NCI-H524 (cell line): Measurements from ENCODE around the gene SAMD14.
A peak's percentile ranks its signal among the peaks of the same experiment; 100 is the strongest.

Experiments used
- DNase-seq, 2 experiments: peaks; one replicate each; lab custom pipeline; 2025; lab: John Stamatoyannopoulos, UW

SAMD14 gene

GRCh38 chr17:50112694-50113093, 17.3 kb downstream of the SAMD14 start:
- DNase-seq = no peak

DNA sequence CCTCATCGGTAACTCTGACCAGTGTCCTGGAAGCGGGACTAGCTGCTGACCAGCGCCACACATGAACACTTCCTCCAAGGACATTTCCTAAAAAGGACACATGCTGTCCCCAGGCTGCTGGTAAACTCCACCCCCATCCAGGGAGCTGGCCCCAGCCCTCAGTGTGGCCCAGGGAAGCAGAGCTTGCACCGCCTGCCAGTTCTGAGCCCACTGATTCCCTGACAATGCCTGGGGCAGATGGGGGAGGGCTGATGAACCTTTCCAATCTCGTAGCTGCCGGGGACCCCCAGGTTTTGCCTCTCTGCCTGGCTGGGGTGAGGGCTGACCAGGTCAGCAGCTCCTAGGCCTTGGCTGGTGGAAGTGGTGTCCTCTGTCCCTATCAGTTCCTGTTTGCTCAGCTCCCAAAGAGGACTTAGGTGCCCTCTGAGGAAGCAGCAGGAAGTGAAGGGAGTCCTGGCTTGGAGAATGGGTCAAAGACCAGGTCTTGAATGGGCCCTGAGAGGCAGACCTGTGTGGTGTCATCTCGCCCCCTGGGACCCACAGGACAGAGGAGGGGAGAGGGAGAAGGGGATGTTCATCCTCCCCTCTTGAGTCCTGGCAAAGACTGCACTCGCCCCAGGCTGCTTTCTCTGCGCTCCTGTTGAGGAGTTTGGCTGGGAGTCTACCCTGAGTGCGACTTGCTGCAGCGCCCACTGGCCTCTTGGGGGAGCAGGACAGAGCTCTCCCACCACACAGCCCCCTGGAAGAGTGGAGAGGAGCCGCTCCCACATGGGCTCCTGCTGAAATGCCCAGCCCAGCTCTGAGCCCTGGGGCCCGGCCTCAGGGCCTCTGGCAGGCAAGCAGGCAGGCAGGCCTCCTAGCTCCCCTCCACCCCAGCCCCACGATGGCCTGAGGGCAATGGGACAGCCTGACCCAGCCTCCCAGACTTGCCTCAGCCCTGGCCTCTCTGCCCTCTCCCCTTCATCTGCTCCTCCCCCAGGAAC, 18.0 kb downstream of the SAMD14 start:
- no peak for DNase-seq

GRCh38 chr17:50110591-50111349, 19.2 kb downstream of the SAMD14 start:
- peak; percentile 65 to 86 for DNase-seq

DNA sequence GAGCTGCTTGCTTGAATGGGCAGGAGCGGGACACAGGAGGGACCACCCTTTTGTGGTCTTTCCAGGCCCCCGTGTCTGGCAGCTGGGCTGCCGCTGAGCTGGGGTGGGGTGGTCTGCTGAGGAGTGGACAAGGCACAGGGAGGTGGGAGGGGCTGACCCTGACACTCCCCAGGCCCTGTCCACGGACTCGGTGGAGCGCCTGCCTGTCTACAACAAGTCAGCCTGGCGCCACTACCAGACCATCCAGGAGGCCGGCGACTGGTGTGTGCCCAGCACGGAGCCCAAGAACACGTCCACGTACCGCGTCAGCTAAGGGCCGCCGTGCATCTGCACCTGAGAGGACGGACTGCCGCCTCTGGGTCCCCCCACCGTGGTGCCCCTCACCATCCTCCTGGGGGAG, 20.2 kb downstream of the SAMD14 start:
- DNase-seq = no peak

- no peak for DNase-seq
Measured at GRCh38 chr17:50109207-50109606, 20.8 kb downstream of the SAMD14 start.

- no peak for DNase-seq
Measured at GRCh38 chr17:50108556-50108955, 21.4 kb downstream of the SAMD14 start.

- no peak for DNase-seq
Measured at GRCh38 chr17:50107790-50108414, 22.1 kb downstream of the SAMD14 start.

DNA sequence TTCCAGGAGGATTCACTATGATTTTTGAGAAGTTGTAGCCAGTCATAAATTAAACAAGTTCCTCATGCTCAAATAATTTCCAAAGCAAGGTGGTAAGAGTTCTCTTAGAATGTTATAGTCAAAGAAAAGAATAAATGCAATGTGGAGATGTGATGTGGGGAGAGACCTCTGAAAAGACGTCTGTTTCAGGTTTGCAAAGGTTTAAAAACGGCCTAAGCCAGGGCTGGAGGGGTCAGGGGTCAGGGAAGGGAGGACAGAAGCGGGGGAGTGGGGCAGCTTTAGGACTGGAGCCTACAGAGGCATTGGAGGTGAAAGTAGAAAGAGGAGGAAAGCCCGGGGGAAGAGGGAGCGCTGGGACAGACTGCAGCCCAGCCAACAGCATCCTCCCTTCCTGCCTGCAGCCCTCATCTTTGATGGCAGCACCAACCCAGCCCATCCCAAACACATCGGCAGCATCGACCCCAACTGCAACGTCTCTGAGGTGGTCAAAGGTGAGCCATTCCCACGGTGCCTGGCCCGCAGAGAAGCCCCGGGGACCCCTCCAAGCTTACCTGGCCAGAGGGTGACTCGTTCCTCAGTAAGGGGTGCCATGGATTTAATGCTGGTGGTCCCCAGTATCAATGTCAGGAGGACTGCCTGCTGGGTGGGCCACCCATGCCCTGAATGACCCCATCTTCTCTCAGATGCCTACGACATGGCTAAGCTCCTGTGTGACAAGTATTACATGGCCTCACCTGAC, 23.4 kb downstream of the SAMD14 start:
- no peak for DNase-seq

DNA sequence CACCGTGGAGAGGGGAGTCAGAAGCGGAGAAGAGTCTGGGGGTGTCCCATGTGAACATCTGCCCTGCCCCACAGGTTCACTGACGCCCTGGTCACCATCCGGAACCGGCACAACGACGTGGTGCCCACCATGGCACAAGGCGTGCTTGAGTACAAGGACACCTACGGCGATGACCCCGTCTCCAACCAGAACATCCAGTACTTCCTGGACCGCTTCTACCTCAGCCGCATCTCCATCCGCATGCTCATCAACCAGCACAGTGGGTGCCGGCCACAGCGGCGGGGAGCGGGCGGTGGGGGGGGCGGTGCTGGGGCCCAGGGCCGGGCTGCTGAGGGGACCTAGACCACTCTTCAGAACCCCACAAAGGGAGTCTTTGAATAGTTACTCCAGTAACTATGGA, 24.1 kb downstream of the SAMD14 start:
- no peak for DNase-seq

DNA sequence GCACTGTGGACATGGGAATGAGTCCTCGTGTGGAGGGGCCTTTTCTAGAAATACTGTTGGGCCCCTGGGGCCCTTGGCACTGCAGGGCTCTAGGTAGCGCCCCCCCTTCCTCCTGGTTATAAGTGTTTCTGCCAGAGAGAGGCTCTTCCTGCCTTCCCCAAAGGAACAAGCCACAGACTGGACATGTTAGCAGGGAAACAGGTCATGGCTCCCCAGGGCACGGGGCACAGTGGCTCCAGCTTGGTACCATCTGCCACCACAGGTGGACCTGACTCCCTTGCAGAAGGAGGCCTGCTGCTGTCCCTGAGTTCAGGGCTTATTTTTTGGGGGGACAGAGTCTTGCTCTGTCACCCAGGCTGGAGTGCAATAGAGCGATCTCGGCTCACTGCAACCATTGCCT, 26.0 kb downstream of the SAMD14 start:
- DNase-seq = no peak

GRCh38 chr17:50103252-50103651, 26.7 kb downstream of the SAMD14 start:
- no peak for DNase-seq

DNA sequence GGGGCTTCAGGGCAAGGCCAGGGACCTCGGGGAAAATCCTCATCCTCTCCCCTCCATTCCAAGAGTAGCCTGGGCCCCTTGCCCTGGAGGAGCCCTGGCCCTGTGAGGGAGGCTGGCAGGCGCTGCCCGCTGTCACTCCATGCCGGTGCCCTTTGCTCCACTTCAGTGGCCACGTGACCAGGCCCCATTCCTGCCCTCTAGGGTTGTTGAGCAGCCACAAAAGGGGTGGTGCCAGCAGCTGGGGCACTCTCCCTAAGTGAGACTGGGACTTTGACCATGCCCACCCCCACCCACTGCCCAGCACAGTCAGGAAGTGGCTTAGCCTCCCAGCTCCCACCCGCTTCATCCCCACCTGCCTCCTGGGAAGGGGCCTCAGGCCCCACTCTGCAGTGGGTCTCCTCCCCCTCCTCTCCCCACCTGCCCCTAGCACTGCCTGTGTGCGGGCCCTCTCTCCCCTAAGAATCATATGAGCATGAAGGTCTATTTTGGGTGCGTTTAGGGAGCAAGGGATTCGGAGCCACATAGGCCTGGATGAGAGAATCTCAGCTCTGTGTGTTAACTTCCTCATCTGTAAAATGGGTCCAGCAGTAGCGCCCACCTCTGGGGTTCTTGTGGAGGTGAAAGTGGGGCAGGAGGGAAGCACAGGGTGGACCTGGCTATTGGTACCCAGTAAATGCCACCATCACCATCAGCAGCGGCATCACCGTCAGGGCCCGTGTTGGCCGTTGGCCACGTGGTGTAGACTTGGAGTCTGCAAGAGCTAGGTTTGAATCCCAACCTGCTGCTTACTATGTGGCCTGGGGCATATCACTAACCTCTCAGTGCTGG, 27.6 kb downstream of the SAMD14 start:
- no peak for DNase-seq

- DNase-seq = no peak
Measured at GRCh38 chr17:50101346-50102163, 28.4 kb downstream of the SAMD14 start.

DNA sequence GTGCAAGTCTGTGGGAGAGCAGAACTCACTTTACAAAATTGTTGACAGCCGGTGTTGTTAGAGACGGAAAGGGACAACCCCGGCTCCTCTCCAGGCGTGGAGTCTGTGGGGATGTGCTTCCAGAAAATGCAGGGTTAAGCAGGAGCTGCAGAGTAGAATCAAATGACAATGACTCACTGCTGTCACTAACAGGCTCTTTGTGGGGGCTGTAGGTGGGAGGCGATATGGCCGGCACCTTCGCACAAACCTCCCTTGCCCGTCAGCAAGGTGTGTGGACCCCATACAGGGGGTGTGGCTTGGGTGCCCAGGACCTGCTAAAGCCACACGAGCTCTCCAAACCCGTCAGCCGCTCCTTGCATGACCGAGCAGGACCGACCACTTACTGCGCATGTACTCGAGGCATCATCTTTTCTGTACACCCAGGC, 29.0 kb downstream of the SAMD14 start:
- DNase-seq = no peak

- no peak for DNase-seq
Measured at GRCh38 chr17:50100480-50100883, 29.5 kb downstream of the SAMD14 start.

GRCh38 chr17:50099003-50099402, 31.0 kb downstream of the SAMD14 start:
- DNase-seq = peak in 1 of 2 experiments; percentile 14

GRCh38 chr17:50098583-50098982, 31.4 kb downstream of the SAMD14 start:
- DNase-seq = no peak

DNA sequence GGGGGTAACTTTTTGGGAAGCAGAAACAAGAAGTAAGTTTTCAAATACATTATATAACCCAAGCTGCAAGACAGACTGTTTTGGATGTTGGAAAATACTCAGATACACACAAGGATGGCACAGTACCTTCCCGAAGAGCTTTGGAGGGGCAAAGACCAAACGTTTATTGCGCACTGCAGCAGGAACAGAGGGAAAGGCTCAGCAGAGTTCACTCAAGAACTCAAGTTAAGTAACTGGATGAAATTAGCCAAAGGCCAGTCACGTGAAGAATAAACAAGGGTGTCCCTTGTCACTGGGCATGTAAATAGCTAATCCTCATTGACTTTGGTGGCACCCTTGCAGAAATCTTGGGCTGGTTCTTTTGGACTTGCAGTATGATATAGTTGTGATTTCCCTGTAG, 32.0 kb downstream of the SAMD14 start:
- DNase-seq = no peak

DNA sequence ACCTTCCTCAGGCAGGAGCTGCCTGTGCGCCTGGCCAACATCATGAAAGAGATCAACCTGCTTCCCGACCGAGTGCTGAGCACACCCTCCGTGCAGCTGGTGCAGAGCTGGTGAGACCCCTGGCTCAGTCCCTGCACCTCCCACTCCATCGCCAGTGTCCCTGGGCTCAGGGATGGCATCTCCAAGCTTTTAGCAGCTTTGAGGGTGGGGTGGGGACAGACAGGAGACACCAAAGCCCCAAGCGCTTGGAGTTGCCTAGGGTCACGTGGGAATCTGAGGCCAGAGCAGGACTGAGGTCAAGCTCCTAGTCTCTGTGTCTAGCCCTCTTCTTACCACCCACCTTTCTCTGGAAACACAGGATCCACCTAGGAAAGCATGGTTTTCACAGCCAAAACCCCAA, 32.5 kb downstream of the SAMD14 start:
- no peak for DNase-seq

DNA sequence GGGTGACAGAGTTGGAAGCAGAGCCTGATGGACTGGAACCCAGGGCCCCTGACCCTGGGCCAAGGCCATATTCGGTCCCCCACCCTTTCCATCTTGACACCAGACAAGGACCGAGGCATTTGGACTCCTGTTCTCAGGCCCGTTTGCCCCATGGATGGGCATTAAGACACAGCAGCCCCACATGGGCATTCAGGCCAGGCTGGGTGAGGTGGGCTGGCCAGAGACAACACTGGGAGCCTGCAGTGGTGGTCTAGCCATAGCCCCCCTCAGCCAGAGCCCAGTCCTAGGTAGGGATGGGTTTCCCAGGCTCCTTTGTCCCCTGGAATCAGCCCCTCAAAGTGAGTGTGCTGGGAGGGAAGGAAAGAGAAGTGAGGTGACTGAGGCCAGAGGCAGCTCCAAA, 33.2 kb downstream of the SAMD14 start:
- DNase-seq = no peak
